ENCODE measurements around the gene VAV2. TPM values are rescaled to one million over a fixed set of nuclear protein-coding genes. Genes with fewer than 3 reads are reported as not detected.

VAV2 gene, protein sequence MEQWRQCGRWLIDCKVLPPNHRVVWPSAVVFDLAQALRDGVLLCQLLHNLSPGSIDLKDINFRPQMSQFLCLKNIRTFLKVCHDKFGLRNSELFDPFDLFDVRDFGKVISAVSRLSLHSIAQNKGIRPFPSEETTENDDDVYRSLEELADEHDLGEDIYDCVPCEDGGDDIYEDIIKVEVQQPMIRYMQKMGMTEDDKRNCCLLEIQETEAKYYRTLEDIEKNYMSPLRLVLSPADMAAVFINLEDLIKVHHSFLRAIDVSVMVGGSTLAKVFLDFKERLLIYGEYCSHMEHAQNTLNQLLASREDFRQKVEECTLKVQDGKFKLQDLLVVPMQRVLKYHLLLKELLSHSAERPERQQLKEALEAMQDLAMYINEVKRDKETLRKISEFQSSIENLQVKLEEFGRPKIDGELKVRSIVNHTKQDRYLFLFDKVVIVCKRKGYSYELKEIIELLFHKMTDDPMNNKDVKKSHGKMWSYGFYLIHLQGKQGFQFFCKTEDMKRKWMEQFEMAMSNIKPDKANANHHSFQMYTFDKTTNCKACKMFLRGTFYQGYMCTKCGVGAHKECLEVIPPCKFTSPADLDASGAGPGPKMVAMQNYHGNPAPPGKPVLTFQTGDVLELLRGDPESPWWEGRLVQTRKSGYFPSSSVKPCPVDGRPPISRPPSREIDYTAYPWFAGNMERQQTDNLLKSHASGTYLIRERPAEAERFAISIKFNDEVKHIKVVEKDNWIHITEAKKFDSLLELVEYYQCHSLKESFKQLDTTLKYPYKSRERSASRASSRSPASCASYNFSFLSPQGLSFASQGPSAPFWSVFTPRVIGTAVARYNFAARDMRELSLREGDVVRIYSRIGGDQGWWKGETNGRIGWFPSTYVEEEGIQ
- 8.7 and 8.8 TPM in 2 replicates for total RNA-seq

DNA sequence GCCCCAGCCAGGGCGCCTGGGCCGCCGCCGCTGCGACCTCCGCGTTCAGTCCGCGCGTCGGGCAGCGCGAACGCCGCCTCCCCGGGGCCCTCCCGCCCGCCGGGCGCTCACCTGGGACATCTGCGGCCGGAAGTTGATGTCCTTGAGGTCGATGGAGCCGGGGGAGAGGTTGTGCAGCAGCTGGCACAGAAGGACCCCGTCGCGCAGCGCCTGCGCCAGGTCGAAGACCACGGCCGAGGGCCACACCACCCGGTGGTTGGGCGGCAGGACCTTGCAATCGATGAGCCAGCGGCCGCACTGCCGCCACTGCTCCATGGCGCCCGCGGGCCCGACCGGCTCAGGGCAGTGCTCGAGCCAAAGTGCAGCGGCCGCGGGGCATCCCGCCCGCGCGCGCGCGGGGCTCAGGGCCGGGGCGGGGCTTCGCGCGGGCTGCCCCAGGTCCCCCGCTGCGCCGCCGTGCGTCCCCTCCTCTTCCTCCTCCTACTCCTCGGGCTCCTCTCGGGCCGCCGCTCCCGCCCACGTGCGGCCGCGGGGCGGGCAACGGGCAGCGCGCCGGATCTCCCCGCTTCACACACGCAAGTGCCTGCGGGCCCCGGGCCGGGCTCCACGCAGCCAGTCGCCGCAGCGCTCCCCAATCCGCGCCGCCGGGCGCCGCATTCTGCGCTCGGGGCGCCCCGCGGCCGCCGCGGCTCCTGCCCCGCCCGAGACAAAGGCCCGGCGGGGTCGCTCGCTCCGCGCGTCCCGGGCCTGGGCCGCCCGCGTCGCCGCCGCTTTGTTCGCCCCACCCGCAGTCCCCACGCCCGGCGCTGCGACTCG, at the start of gene VAV2:
VAV2 (minus strand) TSS at position 361 of the 816 bp plus-strand sequence; CDS start at position 315, 46 bp downstream.

DNA sequence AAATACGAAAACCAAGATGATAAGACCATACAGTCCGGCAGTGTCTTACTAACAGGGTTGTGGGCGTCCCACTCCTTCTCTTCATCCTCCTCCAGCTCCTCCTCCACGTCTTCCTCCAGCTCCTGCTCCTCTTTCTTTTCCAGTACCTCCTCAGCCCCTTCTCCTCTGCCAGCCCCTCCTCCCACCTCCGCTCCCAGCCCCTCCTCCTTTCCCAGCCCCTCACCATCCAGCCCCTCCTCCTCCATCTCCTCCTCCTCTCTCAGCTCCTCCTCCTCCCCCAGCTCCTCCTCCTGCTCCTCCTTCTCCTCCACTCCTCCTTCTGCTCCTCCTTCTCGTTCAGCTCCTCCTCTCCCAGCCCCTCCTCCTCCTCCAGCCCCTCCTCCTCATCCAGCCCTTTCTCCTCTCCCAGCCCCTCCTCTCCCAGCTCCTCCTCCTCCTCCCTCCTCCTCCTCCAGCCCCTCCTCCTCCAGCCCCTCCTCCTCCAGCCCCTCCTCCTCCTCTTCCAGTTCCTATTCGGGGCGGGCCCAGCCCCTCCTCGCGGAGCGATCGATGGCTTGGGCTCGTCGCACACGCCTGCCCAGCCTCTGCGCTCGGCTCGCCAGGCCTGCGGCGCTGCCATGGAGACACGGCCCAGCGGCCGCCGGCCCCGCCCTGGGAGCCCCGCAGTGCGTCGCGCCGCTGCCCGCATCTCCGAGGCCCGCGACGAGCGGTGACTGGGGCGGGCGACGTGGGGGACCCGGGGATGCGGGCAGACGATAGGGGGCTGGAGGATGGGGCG, 32.9 kb upstream of the VAV2 start, which contains the start of gene BRD3OS:
BRD3OS (plus strand) TSS at position 654 of the 778 bp plus-strand sequence. CDS start 1,267 bp downstream, outside the sequence.

DNA sequence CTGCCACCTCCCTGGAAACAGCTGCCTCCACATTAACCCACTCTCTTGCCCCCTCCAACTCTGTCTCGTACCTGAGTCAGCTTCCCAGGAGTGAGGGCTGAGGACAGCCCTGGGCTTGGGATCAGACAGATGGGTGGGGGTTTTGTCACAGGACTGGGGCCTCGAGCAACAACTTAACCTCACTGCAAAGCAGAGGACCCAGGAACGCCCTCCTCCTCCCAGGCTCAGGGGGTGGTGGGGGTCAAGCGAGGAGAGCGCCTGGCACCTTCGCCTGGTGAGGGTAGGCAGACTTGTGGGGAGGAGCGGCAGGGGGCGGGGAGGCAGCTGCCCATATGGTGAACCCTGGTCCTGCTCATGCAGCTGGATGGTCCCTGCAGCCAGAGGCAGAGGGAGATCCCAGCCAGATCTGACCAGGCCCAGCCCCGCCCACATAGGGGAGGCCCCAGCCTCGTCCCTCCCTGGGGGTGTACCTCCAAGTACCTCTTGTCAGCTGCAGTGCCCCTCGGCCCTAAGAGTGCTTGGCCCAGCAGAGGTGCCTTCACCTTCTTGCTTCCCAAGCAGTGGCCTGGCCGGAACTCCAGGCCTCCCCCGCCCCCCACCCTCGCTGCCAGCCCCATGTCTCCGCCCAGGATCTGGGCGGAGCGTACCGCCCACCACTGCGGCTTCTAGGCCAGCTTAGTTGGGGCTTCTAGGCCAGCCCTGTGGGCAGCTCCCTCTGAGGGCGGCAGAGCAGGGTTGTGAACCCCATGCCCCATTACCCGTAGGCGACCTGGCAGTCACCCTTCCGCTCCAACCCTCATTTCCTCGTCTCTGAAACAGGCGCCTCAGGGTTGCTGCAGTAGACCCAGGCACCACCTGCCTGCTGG, 254.1 kb downstream of the VAV2 start, which contains the start of gene SARDH:
SARDH (minus strand) TSS at position 579 of the 866 bp plus-strand sequence. CDS start 4,179 bp downstream, outside the sequence.

Other genes starting within 250 kb of the VAV2 start
- gene BRD3OS, start 33.2 kb upstream of the VAV2 start, total RNA-seq = 19.9 and 26.2 TPM in 2 replicates
- 7.6 and 9.2 TPM in 2 replicates for gene BRD3, start 75.7 kb upstream of the VAV2 start, total RNA-seq
- gene WDR5, start 143.8 kb upstream of the VAV2 start, total RNA-seq = 24.4 and 25.3 TPM in 2 replicates
- gene RNU6ATAC, start 172.2 kb upstream of the VAV2 start, total RNA-seq = not detected in 2 replicates